GM21786 (cell line): ENCODE data around the gene ERAL1.
"Not testable (repeated sequence)": the region's sequence is repeated elsewhere in the genome, so short reads cannot be mapped to it uniquely, and the experiment has no call there.

Experiments
- ATAC-seq: cut with Tn5 transposase; IDR thresholded peaks from one replicate; pipeline ENCODE4 v1.9.1; 2021; ENCODE audit not compliant: unreplicated experiment

ERAL1 gene

DNA sequence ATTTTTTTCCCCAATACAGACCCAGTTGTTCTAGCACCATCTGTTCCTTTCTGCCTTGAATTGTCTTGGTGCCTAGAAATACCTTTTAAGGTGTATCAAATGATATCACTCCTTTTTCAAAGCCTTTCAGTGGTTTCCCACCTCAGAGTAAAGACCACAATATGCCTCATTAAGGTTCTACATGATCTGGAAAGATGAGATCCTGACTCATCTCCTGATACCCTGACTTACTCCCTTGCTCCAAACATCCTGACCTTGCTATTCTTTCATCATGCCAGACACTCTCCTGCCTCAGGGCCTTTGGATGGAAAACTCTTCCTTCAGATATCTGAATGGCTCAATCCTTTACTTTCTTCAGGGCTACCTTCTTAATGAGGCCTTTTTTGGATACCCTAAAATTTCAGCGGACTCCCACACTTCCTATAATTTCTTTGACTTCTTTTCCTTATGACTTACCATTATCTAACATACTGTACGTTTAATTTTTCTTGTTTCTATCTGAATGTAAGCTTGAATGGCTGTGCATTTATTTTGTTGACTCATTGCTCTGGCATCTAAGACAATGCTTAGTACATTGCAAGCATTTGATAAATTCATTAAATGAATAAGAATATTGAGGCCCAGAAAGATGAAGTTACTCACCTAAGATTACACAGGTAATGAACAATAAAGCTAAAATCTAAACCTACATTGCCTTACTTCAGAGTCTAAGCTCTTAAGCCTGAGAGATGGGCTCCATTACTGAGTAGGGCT lies 23.5 kb downstream of the ERAL1 start:
- no peak for ATAC-seq

DNA sequence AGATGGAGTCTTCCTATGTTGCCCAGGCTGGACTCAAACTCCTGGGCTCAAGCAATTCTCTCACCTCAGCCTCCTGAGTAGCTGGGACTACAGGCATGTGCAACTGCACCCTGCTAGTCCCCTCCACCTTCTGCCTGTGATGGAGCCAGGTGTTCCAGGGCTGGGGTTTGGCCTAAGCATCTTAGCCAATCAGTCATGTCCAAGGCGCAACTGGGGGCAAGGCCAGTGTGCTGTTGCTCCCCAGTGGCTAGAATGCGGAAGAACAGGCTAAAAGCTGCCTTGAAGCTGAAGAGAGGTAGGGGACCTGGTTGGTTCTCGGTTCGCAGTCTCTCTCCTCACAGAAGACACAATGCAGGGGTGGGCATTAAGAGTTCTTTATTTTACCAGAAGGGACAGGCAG lies 24.2 kb downstream of the ERAL1 start:
- no peak for ATAC-seq

DNA sequence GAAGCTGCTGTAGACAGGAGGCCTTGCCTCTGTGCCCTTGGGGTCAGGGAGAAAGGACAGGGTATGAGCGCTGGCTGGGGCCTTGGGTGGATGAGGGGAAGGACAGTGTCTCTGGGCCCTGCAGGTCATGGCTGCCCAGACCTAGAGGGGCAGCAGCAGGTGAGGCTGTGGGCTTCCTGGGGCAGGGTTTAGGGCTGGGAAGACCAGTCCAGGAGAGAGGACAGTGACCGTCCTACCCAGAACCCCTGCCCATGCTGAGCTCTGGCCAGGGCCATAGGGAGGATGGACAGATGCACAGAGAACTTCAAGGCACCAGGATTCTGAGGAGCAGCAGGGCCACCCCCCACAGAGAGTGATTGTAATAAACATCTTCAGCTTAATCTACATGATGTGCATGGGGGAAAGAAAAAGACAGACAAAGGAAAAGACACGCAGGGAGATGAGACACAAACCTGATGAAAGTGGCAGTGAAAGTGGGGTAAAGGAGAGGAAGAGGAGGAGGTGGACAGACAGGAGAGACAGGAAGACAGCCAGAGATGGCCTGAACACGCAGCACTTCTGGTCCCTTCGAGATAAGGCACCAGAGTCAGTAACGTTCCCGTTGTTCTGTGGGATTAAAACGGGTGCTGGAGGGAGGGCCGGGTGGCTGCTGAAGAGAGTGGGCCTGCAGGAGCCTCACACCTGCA lies 25.2 kb downstream of the ERAL1 start:
- ATAC-seq = no peak

DNA sequence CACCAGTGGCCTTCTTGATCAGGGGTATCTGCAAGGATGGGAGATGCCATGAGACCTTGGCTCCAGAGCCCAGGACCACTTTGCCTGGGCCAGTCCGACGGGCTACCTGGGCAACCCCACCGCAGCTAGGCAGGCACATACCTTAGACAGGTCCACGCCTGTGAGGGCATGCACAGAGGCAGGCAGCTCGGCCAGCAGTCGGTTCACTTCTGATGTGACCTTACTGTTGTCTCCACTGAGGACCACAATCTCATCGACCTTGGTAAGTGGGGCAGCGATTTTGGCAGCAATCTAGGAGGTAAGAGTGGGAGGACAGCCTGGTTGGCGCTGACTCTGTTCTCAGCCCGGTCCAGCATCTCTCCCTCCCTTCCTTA lies 25.7 kb downstream of the ERAL1 start:
- no peak for ATAC-seq

DNA sequence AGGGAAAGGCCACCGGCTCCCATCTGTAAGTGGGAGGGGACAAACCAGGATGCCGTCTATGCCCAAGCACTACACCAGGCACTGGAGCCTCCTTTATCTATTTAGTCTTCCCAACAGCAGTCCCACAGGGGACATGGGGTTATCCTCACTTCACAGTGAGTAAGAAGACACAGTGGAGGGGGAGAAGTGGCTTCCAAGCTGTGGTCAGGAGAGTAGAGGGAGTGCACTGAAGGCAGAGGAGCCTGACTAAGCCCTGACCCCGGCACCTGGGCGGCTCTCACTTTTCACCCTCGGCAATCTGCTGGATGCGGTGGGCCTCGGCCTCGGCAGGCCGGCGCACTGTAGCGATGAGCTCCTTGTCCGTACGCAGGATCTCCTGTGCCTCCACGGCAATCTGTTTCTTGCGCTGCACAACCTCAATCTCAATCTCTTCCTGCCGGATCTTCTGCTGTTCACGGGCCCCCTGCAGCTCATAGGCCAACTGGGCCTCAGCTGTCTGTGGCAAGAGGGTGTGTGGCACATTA lies 26.8 kb downstream of the ERAL1 start:
- ATAC-seq = no peak

DNA sequence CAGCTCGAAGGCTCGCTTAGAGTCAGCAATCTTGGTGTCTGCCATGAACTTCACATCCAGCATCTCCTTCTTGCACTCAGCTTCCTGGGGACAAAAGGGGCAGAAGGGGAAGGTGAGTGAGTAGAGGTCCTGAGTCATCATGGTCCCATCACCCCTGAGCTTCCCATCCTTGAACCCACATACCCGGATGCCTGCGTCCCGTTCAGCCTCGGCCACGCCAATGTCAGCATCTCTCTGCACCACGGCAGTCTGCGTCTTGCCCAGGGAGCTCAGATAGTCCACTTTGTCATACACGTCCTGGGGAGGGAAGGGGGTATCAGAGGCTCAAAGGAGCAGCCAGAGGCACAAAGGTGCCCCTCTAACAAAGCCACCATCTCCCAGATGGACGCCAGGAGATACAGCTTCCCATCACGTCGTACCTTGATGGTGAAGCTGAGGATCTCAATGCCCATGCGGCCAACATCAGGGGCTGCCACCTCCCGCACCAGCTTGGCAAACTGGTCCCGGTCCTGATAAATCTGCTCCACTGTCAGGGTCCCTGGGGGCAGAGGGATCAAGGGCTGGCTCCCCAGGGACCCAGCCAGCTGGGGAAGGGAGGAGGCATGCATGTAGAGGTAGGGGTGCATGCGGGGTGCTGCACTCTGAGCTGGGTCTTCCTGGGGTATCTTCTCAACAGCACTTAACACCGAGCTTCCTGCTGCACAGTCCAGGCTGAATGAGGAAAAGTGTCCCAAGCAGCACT lies 27.5 kb downstream of the ERAL1 start:
- ATAC-seq = no peak

DNA sequence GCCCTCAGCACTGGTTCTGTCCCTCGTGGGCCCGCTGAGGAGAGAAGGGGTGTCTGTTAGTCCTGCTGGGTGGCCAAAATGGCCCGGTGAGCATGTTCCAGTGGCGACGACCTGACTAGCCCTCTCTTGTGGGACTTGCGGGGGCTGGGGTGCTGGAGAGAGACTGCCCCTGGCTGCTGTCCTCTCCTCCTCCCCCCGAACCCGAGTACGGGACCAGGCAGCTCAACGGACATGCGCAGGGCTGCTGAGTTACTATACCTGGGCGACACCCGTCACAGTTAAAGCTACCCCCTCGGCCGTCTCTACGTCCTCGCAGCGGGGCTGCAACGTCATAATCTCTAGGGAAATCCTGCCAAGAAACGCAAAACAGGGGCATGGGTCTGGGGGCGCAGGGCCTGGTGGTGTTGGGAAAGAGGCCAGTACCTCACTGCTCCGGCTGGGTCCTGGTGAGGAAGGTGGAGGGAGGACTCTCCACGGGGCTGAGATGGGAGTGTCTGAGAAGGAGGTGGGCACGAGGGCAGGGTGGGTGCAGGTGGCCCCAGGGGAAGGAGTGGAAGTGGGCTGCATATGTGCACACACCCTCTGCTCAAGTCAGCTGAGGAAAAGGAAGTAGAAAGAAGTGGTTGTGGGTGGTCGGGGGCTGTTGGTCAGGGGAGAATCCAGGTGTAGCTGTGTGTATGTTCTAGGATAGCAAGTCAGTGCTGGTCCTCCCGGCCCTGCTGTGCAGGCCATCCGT lies 29.3 kb downstream of the ERAL1 start:
- ATAC-seq = no peak

DNA sequence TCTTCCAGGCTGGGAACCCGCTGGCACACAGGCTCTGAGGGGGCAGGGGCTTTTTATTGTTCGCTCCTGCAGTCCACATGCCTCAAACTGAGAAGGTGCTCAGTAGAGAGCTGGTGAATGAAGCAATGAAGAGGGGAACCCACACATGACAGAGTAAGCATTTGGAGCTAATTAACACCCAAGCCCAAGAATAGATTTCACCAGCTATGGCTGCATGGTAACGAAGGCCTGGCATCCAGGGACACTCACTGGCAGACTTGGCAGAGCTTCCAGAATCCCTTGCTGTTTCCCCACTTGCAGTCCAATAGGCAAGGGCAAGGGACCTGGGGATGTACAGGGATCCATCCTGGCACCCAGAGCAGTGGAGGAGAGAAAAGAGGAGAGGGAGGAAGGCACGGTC lies 30.5 kb downstream of the ERAL1 start:
- ATAC-seq = no peak

DNA sequence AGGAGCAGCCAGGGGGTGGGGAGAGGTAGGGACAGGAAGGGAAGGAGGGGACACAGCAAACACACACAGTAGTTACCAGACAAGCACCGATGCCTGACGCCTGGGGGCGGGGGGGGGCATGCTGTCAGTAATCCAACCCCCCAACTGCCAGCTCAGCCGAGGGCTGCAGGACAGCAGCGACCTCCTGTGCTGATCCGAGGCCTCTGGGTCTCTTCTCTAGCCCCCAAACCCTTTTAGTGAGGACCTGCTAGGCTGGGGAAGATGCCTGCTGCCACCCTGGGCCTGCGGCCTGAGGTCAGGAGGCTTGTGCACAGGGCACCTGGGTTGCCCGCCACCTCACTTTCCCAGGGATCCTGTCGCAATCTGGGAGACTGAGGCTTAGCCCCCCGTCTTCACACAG lies 31.1 kb downstream of the ERAL1 start:
- no peak for ATAC-seq

DNA sequence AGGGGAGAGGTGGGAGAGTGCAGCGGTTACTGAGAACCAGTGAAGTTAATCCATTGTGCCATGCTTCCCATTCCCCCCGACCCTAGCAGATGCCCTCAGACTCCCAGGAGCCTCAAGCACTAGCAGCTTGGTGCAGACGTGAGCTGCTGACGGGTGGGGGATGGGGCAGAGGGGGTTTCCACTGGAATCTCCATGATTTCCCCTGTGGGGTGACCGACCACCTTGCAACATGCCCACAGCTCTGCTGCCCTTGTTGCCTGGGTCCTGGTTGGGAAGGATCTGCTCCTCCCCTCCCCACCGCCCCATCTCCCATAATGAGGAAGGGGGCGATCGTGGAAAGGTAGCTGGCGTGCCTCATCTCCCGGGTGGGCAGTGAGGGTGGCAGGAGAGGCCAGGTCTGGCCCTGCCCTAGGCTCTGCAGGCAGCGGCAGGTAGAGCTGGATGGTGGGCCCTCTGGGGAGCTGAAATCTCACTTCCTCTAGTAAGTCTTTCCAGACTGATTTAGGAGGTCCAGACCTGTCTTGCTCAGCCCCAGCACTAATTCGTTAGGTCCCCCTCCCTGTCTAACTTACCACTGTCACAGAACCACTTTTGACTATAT lies 33.2 kb downstream of the ERAL1 start:
- no peak for ATAC-seq

DNA sequence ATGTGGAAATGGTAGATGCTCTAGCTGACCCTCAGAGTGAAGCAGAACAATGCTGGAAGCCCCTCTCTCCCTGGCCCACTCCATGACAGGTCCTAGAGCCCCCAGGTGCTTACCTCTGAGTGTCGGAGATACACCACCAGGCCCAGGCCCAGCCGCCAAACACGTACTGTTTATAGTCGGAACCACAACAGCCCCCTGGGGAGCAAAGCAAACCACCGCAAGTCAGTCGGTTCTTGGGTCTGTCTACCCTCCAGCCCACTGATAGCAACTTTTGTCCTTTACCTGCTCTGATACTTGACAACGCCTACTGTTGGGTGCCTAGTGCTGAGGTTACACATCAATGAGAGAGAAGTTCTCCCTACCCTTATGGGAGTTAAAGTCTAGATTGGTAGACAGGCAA lies 34.0 kb downstream of the ERAL1 start:
- no peak for ATAC-seq

DNA sequence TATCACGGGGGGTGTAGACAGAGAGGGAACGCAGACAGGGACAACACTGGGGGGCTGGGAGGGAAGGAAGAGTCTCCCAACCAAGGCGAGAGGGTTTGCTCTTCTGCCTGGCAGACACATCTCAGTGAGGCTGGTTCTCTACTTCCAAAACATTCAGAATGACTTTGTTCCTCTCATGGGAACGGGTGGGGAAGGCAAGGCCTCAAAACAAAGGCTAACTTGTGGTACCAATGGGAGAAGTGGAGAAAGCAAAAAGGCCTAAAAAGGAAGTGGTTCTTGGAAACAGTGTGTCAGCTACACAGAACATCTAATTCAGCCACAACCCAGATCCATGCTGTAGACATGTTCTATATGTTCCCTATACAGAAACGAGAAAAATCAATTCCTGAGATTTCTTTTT lies 35.2 kb downstream of the ERAL1 start:
- no peak for ATAC-seq

DNA sequence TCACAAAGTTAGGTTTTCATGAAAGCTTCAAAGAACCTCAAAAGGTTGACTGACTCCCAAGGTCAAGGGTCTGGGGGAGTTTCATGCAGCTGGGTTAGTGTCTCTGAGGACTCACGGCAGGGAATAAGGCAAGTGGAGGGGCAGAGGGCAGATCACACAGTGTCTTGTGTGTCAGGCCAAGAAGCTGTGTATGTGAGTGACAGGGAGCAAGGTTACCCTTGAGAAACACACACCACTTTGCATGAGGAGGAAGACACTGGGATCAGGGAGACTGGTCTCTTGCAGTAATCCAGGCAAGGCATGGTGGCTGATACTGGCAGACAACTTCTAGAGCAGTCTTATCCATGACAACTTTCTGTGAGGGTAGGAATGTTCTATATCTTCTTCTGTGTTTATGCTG lies 36.4 kb downstream of the ERAL1 start:
- no peak for ATAC-seq

DNA sequence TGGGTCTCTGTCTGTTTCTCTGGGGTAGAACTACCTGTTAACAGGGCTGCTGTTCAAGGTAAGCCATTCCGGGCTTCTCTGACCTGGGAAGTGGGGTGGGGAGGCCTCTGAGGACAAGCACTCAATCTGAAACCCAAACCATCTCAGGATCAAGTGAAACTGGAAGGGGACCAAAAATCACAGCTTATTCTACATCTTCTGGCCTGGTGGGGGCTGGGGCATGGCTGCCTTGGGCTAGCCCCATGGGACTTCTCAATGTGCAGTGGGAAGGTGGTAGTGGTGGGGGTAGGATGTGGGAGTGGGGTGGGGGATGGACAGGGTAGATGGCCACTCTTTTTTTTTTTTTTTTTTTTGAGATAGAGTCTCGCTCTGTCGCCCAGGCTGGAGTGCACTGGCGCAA lies 37.2 kb downstream of the ERAL1 start:
- no peak for ATAC-seq

DNA sequence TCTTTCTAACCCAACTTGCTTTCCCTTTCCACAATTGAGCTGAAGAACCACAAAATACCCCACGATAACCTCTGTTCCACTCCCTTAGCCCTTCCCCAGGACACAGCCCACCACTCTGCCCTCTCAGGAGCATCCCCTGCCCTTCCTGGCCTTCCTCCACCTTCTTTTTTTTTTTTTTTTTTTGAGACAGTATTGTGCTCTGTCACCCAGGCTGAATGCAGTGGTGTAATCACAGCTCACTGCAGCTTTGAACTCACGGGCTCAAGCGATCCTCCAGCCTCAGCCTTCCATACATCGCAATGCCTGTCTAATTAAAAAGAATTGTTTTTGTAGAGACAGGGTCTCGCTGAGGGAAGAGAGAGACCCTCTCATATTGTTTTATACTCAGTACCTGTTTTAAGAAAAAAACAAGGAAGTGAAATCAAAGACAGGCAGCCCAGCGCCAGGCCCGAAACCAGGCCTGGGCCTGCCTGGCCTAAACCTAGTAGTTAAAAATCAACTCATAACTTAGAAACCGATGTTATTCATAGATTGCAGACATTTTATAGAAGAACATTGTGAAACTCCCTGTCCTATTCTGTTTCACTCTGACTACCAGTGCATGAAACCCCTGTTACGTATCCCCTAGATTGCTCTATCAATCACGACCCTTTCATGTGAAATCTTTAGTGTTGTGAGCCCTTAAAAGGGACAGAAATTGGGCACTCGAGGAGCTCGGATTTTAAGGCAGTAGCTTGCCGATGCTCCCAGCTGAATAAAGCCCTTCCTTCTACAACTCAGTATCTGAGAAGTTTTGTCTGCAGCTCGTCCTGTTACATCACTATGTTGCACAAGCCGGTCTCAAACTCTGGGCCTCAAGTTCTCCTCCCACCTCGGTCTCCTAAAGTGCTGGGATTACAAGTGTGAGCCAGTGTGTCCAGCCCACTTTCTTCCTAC lies 38.7 kb downstream of the ERAL1 start:
- not testable (repeated sequence) for ATAC-seq

DNA sequence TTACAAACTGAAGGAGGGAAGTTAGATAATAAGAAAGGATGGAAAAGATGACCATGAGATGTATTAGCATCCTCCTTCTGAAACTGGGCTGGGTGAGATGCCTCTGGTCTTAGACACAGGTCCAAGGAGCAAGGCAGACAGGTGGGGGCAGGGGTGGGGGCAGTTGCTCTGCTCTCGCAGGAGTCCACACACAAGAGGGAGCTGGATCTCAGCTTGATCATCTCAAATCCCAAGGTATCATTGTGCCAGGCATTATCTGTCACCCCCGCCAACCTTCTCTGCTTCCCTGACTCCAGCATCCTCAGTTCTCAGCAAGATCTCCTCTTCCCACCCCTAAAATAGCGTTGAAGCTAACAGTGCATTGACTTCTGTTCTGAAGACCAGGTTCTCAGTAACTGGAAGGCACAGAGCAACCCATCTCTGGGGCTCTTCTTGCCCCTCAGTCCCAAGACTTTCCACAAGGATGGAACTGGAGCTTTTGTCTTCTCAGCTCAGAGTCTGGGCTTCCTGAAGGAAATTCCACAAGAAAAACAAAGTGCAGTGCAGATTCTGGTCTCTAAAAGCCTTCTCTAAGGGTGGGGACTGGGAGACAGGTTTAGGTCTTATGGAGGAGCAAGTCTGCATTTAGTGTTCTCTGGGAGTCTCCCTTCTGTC lies 41.1 kb downstream of the ERAL1 start:
- ATAC-seq = no peak

DNA sequence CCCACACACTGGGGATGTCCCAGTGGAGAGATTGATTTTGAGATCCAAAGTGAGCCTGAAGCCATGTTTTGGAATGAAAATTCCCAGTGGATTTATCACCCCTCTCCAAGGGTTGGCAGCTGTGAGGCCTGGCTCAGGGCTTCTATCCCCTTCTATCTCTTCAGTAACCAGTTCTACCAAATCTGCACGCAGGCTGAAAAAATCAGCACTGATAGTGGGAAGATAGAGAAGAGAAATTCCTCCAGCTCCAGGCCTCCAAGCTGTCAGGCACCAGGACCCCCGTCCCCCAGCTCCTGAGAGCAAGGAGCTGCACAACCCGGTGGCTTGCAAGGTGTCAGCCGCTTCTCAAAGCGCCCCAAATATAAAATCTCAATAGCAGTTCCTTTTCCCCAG lies 41.7 kb downstream of the ERAL1 start:
- no peak for ATAC-seq

DNA sequence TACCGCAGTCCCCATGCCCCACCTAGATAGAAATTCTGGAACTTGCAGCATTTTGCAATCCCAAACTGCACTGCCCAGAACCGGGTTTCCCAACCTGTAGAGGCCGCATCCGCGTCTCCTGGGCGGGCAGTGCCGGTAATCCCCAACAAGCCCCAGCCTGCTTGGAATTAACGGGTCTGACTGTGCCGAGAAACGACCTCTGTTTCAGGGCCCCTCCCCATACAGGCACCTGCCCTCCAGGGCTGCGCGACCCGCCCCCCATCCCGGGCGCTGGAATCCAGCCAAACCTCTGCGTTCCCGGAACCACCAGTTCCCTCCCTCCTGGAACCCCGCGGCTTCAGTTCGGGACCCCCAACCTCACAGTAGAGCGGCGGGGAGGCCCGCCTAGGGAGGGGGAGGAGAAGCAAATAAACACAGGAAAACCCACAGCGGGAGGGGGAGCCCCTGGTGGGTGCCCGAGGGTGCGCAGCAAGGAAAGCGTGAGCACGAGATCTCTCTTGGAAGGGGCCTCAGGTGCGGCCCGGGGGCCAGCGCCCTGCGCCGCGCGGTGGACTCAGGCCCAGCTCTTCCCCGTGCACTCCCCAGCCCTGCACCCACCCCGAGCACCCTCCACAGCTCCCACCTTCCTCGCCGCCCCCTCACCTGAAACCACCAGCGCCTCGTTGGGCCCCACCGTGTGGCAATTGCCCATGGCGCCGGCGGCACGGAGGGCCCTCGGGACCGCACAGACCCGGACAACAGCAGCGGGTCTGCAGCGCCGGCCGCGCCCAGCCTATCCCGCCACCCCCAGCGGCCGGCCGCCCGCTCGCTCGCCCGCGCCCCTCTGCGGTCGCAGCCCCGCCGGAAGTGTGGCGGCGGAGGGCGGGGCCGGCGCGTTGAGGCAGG lies 42.3 kb downstream of the ERAL1 start, which contains the start of gene FLOT2:
FLOT2 (minus strand) TSS at position 850 of the 885 bp plus-strand sequence; CDS start at position 691, 159 bp downstream.
- no peak for ATAC-seq
